Astrocyte (in vitro differentiated cells and primary cell): ENCODE measurements around the gene HOXA13.

Source experiments
- CTCF ChIP-seq: IDR thresholded peaks from 2 replicates; pipeline ENCODE4 v1.5.1; 2011; ENCODE audit warnings: low read depth, mild to moderate bottlenecking, inconsistent platforms, low read length, moderate library complexity; ENCODE audit not compliant: insufficient read depth
- EZH2 ChIP-seq: IDR thresholded peaks from 2 replicates; pipeline ENCODE4 v1.6.1; 2012; ENCODE audit warnings: mild to moderate bottlenecking, low read length, inconsistent platforms; ENCODE audit not compliant: insufficient read depth

- TF ChIP-seq CTCF (no peak), EZH2 (no peak)
Measured at GRCh38 chr7:27161721-27162560, 38.0 kb downstream of the HOXA13 start.
